ENCODE results near the gene HCFC2. TPM values are rescaled to one million over a fixed set of nuclear protein-coding genes. Genes with fewer than 3 reads are reported as not detected.

Gene HCFC2
- total RNA-seq, 1 donor from 2014 or later, result 25.1 TPM

- TF ChIP-seq CTCF (IDR thresholded peaks at IDR 0.05; ENCODE audit: partially characterized antibody, unreplicated experiment), result no peak
- Mint-ChIP-seq H3K36me3 (ENCODE audit: unreplicated experiment) (no peaks in the 10 kb centered on the region), H3K9me3 (ENCODE audit: unreplicated experiment) (no peaks in the 10 kb centered on the region), H3K4me1 (ENCODE audit: low read depth, unreplicated experiment) (peaks cover under 1% of the 10 kb centered on the region), H3K4me3 (ENCODE audit: unreplicated experiment) (no peak overlapping the region), H3K27me3 (ENCODE audit: unreplicated experiment) (peaks cover 3% of the 10 kb centered on the region), H3K27ac (ENCODE audit: unreplicated experiment) (no peak overlapping the region)
- no peak for DNase-seq
Observed at GRCh38 chr12:104147346-104147745, 83.0 kb downstream of the HCFC2 start.

DNA sequence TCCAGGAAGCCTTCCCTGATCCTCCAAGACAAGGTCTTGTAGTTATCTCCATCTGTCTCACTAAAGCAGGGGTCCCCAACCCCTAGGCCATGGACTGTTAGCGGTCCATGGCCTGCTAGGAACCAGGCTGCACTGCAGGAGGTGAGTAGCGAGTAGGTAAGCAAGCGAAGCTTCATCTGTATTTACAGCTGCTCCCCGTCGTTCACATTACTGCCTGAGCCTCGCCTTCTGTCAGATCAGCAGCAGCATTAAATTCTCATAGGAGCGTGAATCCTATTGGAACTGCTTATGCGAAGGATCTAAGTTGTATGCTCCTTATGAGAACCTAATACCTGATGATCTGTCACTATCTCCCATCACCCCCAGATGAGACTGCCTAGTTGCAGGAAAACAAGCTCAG, 86.1 kb downstream of the HCFC2 start:
- DNase-seq, result no peak
- Mint-ChIP-seq H3K36me3 (ENCODE audit: unreplicated experiment) (no peaks in the 10 kb centered on the region), H3K4me1 (ENCODE audit: low read depth, unreplicated experiment) (peaks cover 3% of the 10 kb centered on the region), H3K27ac (ENCODE audit: unreplicated experiment) (no peak overlapping the region), H3K27me3 (ENCODE audit: unreplicated experiment) (peaks cover 5% of the 10 kb centered on the region), H3K4me3 (ENCODE audit: unreplicated experiment) (no peak overlapping the region), H3K9me3 (ENCODE audit: unreplicated experiment) (no peaks in the 10 kb centered on the region)
- TF ChIP-seq CTCF (IDR thresholded peaks at IDR 0.05; ENCODE audit: partially characterized antibody, unreplicated experiment), result no peak

DNA sequence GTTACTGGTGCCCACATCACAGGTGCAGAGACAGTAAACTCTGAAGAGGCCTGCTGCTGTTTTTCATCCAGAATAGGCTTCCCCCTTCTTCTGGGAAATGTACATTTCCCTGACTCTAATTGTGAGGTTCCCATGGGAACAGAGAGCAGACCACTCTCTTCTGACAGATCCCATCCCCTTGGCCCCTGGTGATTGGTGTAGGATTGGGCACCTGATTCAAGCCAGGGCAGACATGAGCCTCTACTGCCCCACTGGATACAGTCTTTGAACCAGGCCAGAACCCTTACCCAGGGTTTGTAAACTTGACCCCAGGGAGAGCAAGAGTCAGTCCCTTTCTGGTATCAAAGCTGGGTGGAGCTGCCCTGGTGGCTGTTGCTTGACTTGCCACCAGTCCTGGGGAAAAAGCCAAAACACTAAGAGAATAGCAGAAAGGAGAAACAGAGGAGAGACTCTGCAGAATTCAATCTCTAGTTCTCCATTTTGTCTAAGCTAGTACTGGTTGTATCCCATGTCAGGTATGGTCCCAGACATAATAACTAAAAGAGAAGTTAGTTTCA, 88.4 kb downstream of the HCFC2 start:
- Mint-ChIP-seq H3K36me3 (ENCODE audit: unreplicated experiment) (no peaks in the 10 kb centered on the region), H3K9me3 (ENCODE audit: unreplicated experiment) (no peaks in the 10 kb centered on the region), H3K27ac (ENCODE audit: unreplicated experiment) (no peak overlapping the region), H3K4me1 (ENCODE audit: low read depth, unreplicated experiment) (peaks cover 3% of the 10 kb centered on the region), H3K4me3 (ENCODE audit: unreplicated experiment) (no peak overlapping the region), H3K27me3 (ENCODE audit: unreplicated experiment) (peaks cover 6% of the 10 kb centered on the region)
- DNase-seq, result no peak
- TF ChIP-seq CTCF (IDR thresholded peaks at IDR 0.05; ENCODE audit: partially characterized antibody, unreplicated experiment), result no peak

DNA sequence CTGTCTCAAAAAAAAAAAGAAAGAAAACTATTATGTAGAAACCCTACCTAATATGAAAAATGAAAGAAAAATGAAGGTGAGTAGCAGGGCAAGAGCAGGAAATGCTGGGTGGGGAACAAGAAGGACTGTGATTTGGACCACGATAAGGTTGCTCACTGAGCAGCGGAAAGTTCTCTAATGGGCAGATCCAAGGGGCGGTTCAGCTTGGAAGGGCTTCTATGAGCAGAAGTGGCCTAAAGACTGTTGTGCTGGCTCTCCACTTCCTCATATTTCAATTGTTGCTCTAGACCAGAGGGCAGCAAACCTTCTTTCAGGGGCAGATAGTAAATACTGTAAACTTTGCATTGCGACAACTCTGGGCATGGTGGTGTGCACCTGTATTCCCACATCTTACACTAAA, 90.0 kb downstream of the HCFC2 start:
- Mint-ChIP-seq H3K27ac (ENCODE audit: unreplicated experiment) (no peak overlapping the region), H3K27me3 (ENCODE audit: unreplicated experiment) (peaks cover 6% of the 10 kb centered on the region), H3K36me3 (ENCODE audit: unreplicated experiment) (no peaks in the 10 kb centered on the region), H3K4me1 (ENCODE audit: low read depth, unreplicated experiment) (peaks cover 3% of the 10 kb centered on the region), H3K9me3 (ENCODE audit: unreplicated experiment) (no peaks in the 10 kb centered on the region), H3K4me3 (ENCODE audit: unreplicated experiment) (no peak overlapping the region)
- no peak for TF ChIP-seq CTCF (IDR thresholded peaks at IDR 0.05; ENCODE audit: partially characterized antibody, unreplicated experiment)
- no peak for DNase-seq

DNA sequence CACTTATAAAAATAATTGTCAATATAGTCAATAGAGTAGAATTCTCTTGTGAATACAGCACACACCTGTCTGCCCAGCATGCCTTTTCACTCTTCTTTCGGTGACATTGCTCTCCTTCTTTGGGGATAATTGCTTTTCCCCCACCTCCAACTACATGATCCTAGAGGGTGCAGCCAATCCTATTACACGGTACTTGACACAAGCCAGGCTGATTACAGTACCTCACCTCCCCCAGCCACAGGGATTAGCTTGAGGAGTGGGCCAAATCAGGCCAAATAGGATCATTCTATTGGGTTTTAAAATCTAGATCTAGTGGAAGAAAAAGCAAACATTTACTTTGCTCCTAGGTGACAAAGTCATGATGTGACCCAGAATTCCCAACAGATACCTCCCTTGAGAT, 90.5 kb downstream of the HCFC2 start:
- no peak for TF ChIP-seq CTCF (IDR thresholded peaks at IDR 0.05; ENCODE audit: partially characterized antibody, unreplicated experiment)
- H3K36me3 Mint-ChIP-seq (ENCODE audit: unreplicated experiment), result no peaks in the 10 kb centered on the region
- H3K27me3 Mint-ChIP-seq (ENCODE audit: unreplicated experiment), result peaks cover 6% of the 10 kb centered on the region
- peaks cover 3% of the 10 kb centered on the region for H3K4me1 Mint-ChIP-seq (ENCODE audit: low read depth, unreplicated experiment)
- no peaks in the 10 kb centered on the region for H3K9me3 Mint-ChIP-seq (ENCODE audit: unreplicated experiment)
- H3K4me3 Mint-ChIP-seq (ENCODE audit: unreplicated experiment), result no peak overlapping the region
- no peak overlapping the region for H3K27ac Mint-ChIP-seq (ENCODE audit: unreplicated experiment)
- no peak for DNase-seq

Other genes starting within 250 kb of the HCFC2 start
- gene NT5DC3, start 223.3 kb upstream of the HCFC2 start, total RNA-seq (ENCODE audit: unreplicated experiment), result 2.1 TPM
- 231 TPM for gene HSP90B1, start 134.1 kb upstream of the HCFC2 start, total RNA-seq (ENCODE audit: unreplicated experiment)
- 56.8 TPM for gene TDG, start 98.7 kb upstream of the HCFC2 start, total RNA-seq (ENCODE audit: unreplicated experiment)
- gene GLT8D2, start 14.3 kb upstream of the HCFC2 start, total RNA-seq (ENCODE audit: unreplicated experiment), result not detected
- 17.1 TPM for gene NFYB, start 73.7 kb downstream of the HCFC2 start, total RNA-seq (ENCODE audit: unreplicated experiment)
- gene TXNRD1, start 151.2 kb downstream of the HCFC2 start, total RNA-seq (ENCODE audit: unreplicated experiment), result 81.1 TPM
- 3.7 TPM for gene EID3, start 239.2 kb downstream of the HCFC2 start, total RNA-seq (ENCODE audit: unreplicated experiment)